Muscle layer of colon (tissue), 2 donors: ENCODE results near the gene ZNF804A.
A peak's percentile ranks its signal among the peaks of the same experiment; 100 is the strongest.

ENCODE experiments used
- H3K27ac ChIP-seq: one replicate; pipeline ENCODE4 v1.7.0; 2013; ENCODE audit warnings: low read depth, mild to moderate bottlenecking, low read length, moderate library complexity
- H3K27me3 ChIP-seq, 2 donors: one replicate each; pipeline ENCODE4 v1.7.0; 2013; ENCODE audit warnings: low read length in 2 of 2, mild to moderate bottlenecking in 2 of 2; ENCODE audit not compliant: insufficient read depth in 2 of 2, control insufficient read depth in 1 of 2
- H3K36me3 ChIP-seq: one replicate; pipeline ENCODE4 v1.7.0; 2013; ENCODE audit warnings: mild to moderate bottlenecking, low read length; ENCODE audit not compliant: insufficient read depth
- H3K4me1 ChIP-seq: one replicate; pipeline ENCODE4 v1.7.0; 2013; ENCODE audit warnings: mild to moderate bottlenecking, low read length; ENCODE audit not compliant: insufficient read depth
- H3K4me3 ChIP-seq, 2 donors: one replicate each; pipeline ENCODE4 v1.7.0; 2013; ENCODE audit warnings: low read length in 2 of 2, low read depth in 1 of 2, mild to moderate bottlenecking in 1 of 2, moderate library complexity in 1 of 2
- H3K9ac ChIP-seq: one replicate; pipeline ENCODE4 v1.7.0; 2013; ENCODE audit warnings: low read length
- H3K9me3 ChIP-seq: one replicate; pipeline ENCODE4 v1.7.0; 2013; ENCODE audit warnings: mild to moderate bottlenecking, low read length
- donor health status: abdominal sarcoma.
- donor health status: Adenocarcinoma of cecum.

The ZNF804A gene

GRCh38 chr2:184598316-184599053 lies at the start of gene ZNF804A:
Gene ZNF804A (plus strand): TSS chr2:184598529. CDS start chr2:184598960, 431 bp downstream.
- Histone ChIP-seq H3K36me3 (no peaks in the 10 kb centered on the region), H3K4me3 (peak within 1 kb of the TSS; percentile 21 to 54), H3K27ac (no peak within 1 kb of the TSS), H3K27me3 (peaks cover 0 to 6% of the 10 kb centered on the region in 2 donors), H3K9me3 (no peaks in the 10 kb centered on the region), H3K9ac (no peak within 1 kb of the TSS), H3K4me1 (peaks cover 6% of the 10 kb centered on the region)

- Histone ChIP-seq H3K9ac (no peak overlapping the region), H3K36me3 (no peaks in the 10 kb centered on the region), H3K27me3 (no peaks in the 10 kb centered on the region), H3K9me3 (no peaks in the 10 kb centered on the region), H3K4me3 (no peak overlapping the region), H3K4me1 (no peaks in the 10 kb centered on the region), H3K27ac (no peak overlapping the region)
Measured at GRCh38 chr2:184549153-184549552, 49.2 kb upstream of the ZNF804A start.

GRCh38 chr2:184551626-184552025 lies 46.7 kb upstream of the ZNF804A start:
- Histone ChIP-seq H3K9me3 (no peaks in the 10 kb centered on the region), H3K27me3 (no peaks in the 10 kb centered on the region), H3K4me3 (no peak overlapping the region), H3K36me3 (no peaks in the 10 kb centered on the region), H3K27ac (no peak overlapping the region), H3K4me1 (no peaks in the 10 kb centered on the region), H3K9ac (no peak overlapping the region)

- Histone ChIP-seq H3K9ac (no peak overlapping the region), H3K9me3 (no peaks in the 10 kb centered on the region), H3K4me1 (no peaks in the 10 kb centered on the region), H3K27ac (no peak overlapping the region), H3K27me3 (no peaks in the 10 kb centered on the region), H3K4me3 (no peak overlapping the region), H3K36me3 (no peaks in the 10 kb centered on the region)
Measured at GRCh38 chr2:184554736-184555135, 43.6 kb upstream of the ZNF804A start.

- H3K27ac ChIP-seq = no peak overlapping the region
- H3K36me3 ChIP-seq = no peaks in the 10 kb centered on the region
- no peaks in the 10 kb centered on the region for H3K4me1 ChIP-seq
- H3K4me3 ChIP-seq = no peak overlapping the region
- no peak overlapping the region for H3K9ac ChIP-seq
- no peaks in the 10 kb centered on the region for H3K9me3 ChIP-seq
- no peaks in the 10 kb centered on the region for H3K27me3 ChIP-seq
Measured at GRCh38 chr2:184555352-184555751, 43.0 kb upstream of the ZNF804A start.

- Histone ChIP-seq H3K9ac (no peak overlapping the region), H3K9me3 (no peaks in the 10 kb centered on the region), H3K27ac (no peak overlapping the region), H3K4me3 (no peak overlapping the region), H3K36me3 (no peaks in the 10 kb centered on the region), H3K27me3 (no peaks in the 10 kb centered on the region), H3K4me1 (no peaks in the 10 kb centered on the region)
Measured at GRCh38 chr2:184556639-184557038, 41.7 kb upstream of the ZNF804A start.

GRCh38 chr2:184558713-184559464 lies 39.4 kb upstream of the ZNF804A start:
- H3K9ac ChIP-seq = no peak overlapping the region
- H3K4me3 ChIP-seq = no peak overlapping the region
- no peaks in the 10 kb centered on the region for H3K36me3 ChIP-seq
- H3K9me3 ChIP-seq = no peaks in the 10 kb centered on the region
- no peaks in the 10 kb centered on the region for H3K27me3 ChIP-seq
- H3K27ac ChIP-seq = no peak overlapping the region
- no peaks in the 10 kb centered on the region for H3K4me1 ChIP-seq

- H3K27ac ChIP-seq = no peak overlapping the region
- no peaks in the 10 kb centered on the region for H3K4me1 ChIP-seq
- H3K9ac ChIP-seq = no peak overlapping the region
- no peaks in the 10 kb centered on the region for H3K9me3 ChIP-seq
- H3K4me3 ChIP-seq = no peak overlapping the region
- H3K36me3 ChIP-seq = no peaks in the 10 kb centered on the region
- H3K27me3 ChIP-seq = no peaks in the 10 kb centered on the region
Measured at GRCh38 chr2:184560603-184561002, 37.7 kb upstream of the ZNF804A start.

GRCh38 chr2:184562532-184562931 lies 35.8 kb upstream of the ZNF804A start:
- H3K4me1 ChIP-seq = no peaks in the 10 kb centered on the region
- no peak overlapping the region for H3K9ac ChIP-seq
- no peaks in the 10 kb centered on the region for H3K36me3 ChIP-seq
- H3K4me3 ChIP-seq = no peak overlapping the region
- H3K27me3 ChIP-seq = no peaks in the 10 kb centered on the region
- no peaks in the 10 kb centered on the region for H3K9me3 ChIP-seq
- no peak overlapping the region for H3K27ac ChIP-seq

- H3K9ac ChIP-seq = no peak overlapping the region
- no peaks in the 10 kb centered on the region for H3K9me3 ChIP-seq
- no peak overlapping the region for H3K4me3 ChIP-seq
- no peaks in the 10 kb centered on the region for H3K4me1 ChIP-seq
- no peaks in the 10 kb centered on the region for H3K27me3 ChIP-seq
- no peak overlapping the region for H3K27ac ChIP-seq
- no peaks in the 10 kb centered on the region for H3K36me3 ChIP-seq
Measured at GRCh38 chr2:184564092-184564491, 34.2 kb upstream of the ZNF804A start.

GRCh38 chr2:184566716-184567115 lies 31.6 kb upstream of the ZNF804A start:
- no peak overlapping the region for H3K9ac ChIP-seq
- no peak overlapping the region for H3K4me3 ChIP-seq
- H3K36me3 ChIP-seq = no peaks in the 10 kb centered on the region
- no peak overlapping the region for H3K27ac ChIP-seq
- no peaks in the 10 kb centered on the region for H3K9me3 ChIP-seq
- H3K4me1 ChIP-seq = no peaks in the 10 kb centered on the region
- H3K27me3 ChIP-seq = no peaks in the 10 kb centered on the region
